Coronary artery (tissue), 2 donors: ENCODE data around the gene PPDPF.

ENCODE experiments used
- DNase-seq: peaks from one replicate; pipeline ENCODE4 v3.0.0-alpha.2; 2017; ENCODE audit warnings: low spot score
- H3K27ac ChIP-seq, 2 donors: fragments of 200-600 bp; sonication (generic); one replicate each; pipeline ENCODE4 v1.5.1; 2016 to 2019
- H3K4me3 ChIP-seq: fragments of 200-600 bp; sonication (generic); 2 replicates; pipeline ENCODE4 v1.5.1; 2016; ENCODE audit warnings: mild to moderate bottlenecking, moderate library complexity
- TF ChIP-seq, protein P1 (sequence below): fragments of 200-600 bp; sonication (generic); IDR thresholded peaks from one replicate; pipeline ENCODE4 v1.5.1; 2019; ENCODE audit warnings: antibody characterized with exemption

Gene PPDPF

DNA sequence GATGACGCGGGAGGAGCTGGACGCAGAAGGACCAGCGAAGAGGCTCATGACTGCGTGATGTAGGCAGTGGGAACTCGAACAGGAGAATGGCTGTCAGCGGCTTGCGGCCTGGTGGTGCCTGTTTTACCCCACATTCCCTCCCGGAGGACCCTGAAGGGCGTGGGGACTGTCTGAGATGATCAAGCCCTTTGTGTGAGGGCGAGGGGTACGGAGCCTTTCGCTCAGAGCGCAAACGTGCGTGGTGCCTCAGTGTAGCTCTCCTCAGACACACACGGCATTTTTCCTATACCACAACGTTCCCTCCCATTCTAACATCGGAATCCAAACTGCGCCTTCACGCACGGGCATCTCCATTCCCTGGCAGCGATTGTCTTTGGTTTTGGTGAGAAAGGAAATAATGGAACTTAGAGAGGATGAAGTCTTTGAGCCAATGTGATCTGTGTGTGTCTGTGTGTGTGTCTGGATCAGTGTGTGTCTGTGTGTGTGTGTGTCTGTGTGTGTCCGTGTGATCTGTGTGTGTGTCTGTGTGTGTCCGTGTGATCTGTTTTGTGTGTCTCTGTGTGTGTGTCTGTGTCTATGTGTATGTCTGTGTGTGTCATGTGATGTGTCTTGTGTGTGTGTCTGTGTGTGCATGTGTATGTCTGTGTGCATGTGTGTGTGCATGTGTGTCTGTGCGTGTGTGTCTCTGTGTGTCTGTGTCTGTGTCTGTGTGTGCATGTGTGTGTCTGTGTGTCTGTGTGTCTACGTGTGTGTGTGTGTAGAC lies 11.3 kb downstream of the PPDPF start:
- H3K27ac ChIP-seq = no peak overlapping the region

GRCh38 chr20:63532449-63532971 lies 11.9 kb downstream of the PPDPF start:
- DNase-seq = no peak
- no peak overlapping the region for H3K27ac ChIP-seq
- no peak overlapping the region for H3K4me3 ChIP-seq
- TF ChIP-seq, protein P1, sequence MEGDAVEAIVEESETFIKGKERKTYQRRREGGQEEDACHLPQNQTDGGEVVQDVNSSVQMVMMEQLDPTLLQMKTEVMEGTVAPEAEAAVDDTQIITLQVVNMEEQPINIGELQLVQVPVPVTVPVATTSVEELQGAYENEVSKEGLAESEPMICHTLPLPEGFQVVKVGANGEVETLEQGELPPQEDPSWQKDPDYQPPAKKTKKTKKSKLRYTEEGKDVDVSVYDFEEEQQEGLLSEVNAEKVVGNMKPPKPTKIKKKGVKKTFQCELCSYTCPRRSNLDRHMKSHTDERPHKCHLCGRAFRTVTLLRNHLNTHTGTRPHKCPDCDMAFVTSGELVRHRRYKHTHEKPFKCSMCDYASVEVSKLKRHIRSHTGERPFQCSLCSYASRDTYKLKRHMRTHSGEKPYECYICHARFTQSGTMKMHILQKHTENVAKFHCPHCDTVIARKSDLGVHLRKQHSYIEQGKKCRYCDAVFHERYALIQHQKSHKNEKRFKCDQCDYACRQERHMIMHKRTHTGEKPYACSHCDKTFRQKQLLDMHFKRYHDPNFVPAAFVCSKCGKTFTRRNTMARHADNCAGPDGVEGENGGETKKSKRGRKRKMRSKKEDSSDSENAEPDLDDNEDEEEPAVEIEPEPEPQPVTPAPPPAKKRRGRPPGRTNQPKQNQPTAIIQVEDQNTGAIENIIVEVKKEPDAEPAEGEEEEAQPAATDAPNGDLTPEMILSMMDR = no peak

More for the DNA sequence above, 11.3 kb downstream of the PPDPF start:
- H3K4me3 ChIP-seq = no peak overlapping the region
- TF ChIP-seq, protein P1 = no peak
- no peak for DNase-seq

GRCh38 chr20:63533388-63533787 lies 12.8 kb downstream of the PPDPF start:
- TF ChIP-seq, protein P1 = no peak
- Histone ChIP-seq H3K4me3 (no peak overlapping the region), H3K27ac (no peak overlapping the region)
- no peak for DNase-seq

DNA sequence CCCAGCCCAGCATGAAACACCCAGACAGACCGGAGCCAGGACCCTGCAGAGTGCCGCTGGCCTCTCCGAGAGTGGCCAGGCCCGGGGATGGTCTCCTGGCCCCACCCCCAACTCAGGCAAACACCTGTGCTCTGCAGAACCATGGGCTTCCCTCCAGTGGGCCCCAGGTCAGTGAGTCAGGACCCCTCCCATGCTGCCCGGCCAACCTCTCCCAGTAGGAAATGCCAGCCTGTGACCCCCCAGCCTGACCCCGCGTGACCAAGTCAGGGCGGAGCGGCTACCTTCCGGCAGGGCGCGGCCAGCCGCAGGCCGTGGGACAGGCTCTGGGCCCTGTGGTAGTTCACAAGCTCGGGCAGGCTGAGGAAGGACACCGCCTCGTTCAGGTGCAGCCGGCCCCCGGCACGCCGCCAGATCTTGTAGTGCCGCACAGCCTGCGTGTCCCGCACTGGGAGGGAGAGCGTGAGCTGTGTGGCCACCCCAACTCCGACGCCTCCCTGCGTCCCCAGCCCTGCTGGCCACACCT lies 13.4 kb downstream of the PPDPF start:
- TF ChIP-seq, protein P1 = no peak
- Histone ChIP-seq H3K27ac (no peak overlapping the region), H3K4me3 (no peak overlapping the region)
- DNase-seq = no peak

- TF ChIP-seq, protein P1 = no peak
- H3K27ac ChIP-seq = no peak overlapping the region
- no peak overlapping the region for H3K4me3 ChIP-seq
- DNase-seq = no peak
These were observed 13.9 kb downstream of the PPDPF start for GRCh38 chr20:63534427-63534830.

DNA sequence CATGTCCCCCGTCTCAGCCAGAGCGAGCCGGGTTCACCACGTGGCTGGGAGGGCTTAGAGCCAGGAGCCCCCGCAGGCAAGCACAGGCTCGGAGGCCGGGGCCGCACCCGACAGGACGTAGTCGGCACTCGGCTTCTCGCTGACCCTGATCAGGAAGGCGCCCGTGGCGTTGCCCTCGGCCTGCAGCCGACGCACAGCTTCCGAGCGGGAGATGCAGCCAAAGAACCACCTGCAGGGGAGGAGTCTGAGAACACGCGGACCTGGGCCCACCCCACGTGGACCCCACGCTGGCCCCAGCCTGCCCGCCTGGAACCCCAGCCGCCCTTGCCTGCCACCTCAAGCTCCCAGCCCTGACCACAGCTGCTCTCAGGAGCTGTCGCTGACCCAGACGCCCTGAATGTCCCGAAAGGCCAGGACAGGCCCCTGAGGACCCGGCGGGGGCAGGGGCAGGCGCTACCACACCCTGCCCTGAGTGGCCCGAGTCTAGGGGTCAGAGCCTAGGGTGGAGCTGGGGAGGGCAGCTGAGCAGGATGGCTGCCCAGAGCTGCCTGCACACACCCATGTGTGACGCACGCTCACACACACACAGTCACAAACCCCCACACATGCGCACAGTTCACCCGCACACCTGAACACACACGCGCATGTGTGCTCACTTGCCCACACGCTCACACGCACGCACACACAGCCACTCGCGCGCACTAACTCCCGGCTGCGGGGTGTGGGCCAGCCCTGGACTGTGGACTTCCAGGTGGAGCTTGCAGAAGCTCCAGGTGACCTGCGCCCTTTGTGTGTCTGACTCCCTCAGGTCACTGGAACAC lies 14.5 kb downstream of the PPDPF start:
- Histone ChIP-seq H3K4me3 (no peak overlapping the region), H3K27ac (no peak overlapping the region)
- DNase-seq = no peak
- TF ChIP-seq, protein P1 = no peak
